Measurements from ENCODE around the gene ZNF543. TPM values are rescaled to one million over a fixed set of nuclear protein-coding genes. Genes with fewer than 3 reads are reported as not detected.

Gene ZNF543
- polyA plus RNA-seq, 1 experiment: 1.7 TPM

GRCh38 chr19:57351867-57352266 lies 31.6 kb downstream of the ZNF543 start:
- peak overlapping the region; percentile 99 for H3K4me3 ChIP-seq (ENCODE audit: low read depth, low read length)
- TF ChIP-seq CTCF (IDR thresholded peaks at IDR 0.05; ENCODE audit: insufficient read depth, low read depth, low read length): no peak
- H3K36me3 ChIP-seq (ENCODE audit: control insufficient read depth, insufficient read depth, low read length): peaks cover 11% of the 10 kb centered on the region
- CTCF ChIA-PET: no interaction called here
- POLR2A ChIA-PET: no interaction called here
- H3K27me3 ChIP-seq (ENCODE audit: control insufficient read depth, insufficient read depth, low read length): no peaks in the 10 kb centered on the region
- DNase-seq (ENCODE audit: low read depth): no peak

- H3K4me3 ChIP-seq (ENCODE audit: low read depth, low read length): no peak overlapping the region
These were observed 35.6 kb downstream of the ZNF543 start for GRCh38 chr19:57355916-57356315.

GRCh38 chr19:57357406-57357805 lies 37.1 kb downstream of the ZNF543 start:
- POLR2A ChIA-PET: no interaction called here
- Histone ChIP-seq H3K36me3 (ENCODE audit: control insufficient read depth, insufficient read depth, low read length) (peaks cover 17% of the 10 kb centered on the region), H3K27me3 (ENCODE audit: control insufficient read depth, insufficient read depth, low read length) (no peaks in the 10 kb centered on the region), H3K4me3 (ENCODE audit: low read depth, low read length) (no peak overlapping the region)
- TF ChIP-seq CTCF (IDR thresholded peaks at IDR 0.05; ENCODE audit: insufficient read depth, low read depth, low read length): no peak
- CTCF ChIA-PET: interaction anchor here (0.7 kb wide), 1 partner anchor 79 kb away, joined by 4 read pairs; no protein-coding TSS in a partner anchor
- DNase-seq (ENCODE audit: low read depth): no peak

More at GRCh38 chr19:57355916-57356315, 35.6 kb downstream of the ZNF543 start:
- no peaks in the 10 kb centered on the region for H3K27me3 ChIP-seq (ENCODE audit: control insufficient read depth, insufficient read depth, low read length)
- no peak for TF ChIP-seq CTCF (IDR thresholded peaks at IDR 0.05; ENCODE audit: insufficient read depth, low read depth, low read length)
- CTCF ChIA-PET: no interaction called here
- DNase-seq (ENCODE audit: low read depth): no peak
- POLR2A ChIA-PET: no interaction called here
- H3K36me3 ChIP-seq (ENCODE audit: control insufficient read depth, insufficient read depth, low read length): peaks cover 17% of the 10 kb centered on the region

- Histone ChIP-seq H3K27me3 (ENCODE audit: control insufficient read depth, insufficient read depth, low read length) (no peaks in the 10 kb centered on the region), H3K4me3 (ENCODE audit: low read depth, low read length) (no peak overlapping the region), H3K36me3 (ENCODE audit: control insufficient read depth, insufficient read depth, low read length) (peaks cover 17% of the 10 kb centered on the region)
- no peak for TF ChIP-seq CTCF (IDR thresholded peaks at IDR 0.05; ENCODE audit: insufficient read depth, low read depth, low read length)
- ChIA-PET POLR2A (no interaction called here), CTCF (no interaction called here)
- DNase-seq (ENCODE audit: low read depth): no peak
These were observed 39.0 kb downstream of the ZNF543 start for GRCh38 chr19:57359300-57359699.

- peak overlapping the region; percentile 48 for H3K4me3 ChIP-seq (ENCODE audit: low read depth, low read length)
- ChIA-PET POLR2A (interaction anchor here (0.6 to 1.3 kb wide), 2 partner anchors 12 to 27 kb away, joined by 3 to 4 read pairs; partner anchors contain the start of genes ZNF304 and ZNF548), CTCF (no interaction called here)
- peaks cover 2% of the 10 kb centered on the region for H3K36me3 ChIP-seq (ENCODE audit: control insufficient read depth, insufficient read depth, low read length)
- TF ChIP-seq CTCF (IDR thresholded peaks at IDR 0.05; ENCODE audit: insufficient read depth, low read depth, low read length): no peak
- H3K27me3 ChIP-seq (ENCODE audit: control insufficient read depth, insufficient read depth, low read length): no peaks in the 10 kb centered on the region
- no peak for DNase-seq (ENCODE audit: low read depth)
These were observed 42.1 kb downstream of the ZNF543 start for GRCh38 chr19:57362419-57362818.
